B cell (primary cell): Measurements from ENCODE around the gene CDH13. TPM values are rescaled to one million over a fixed set of nuclear protein-coding genes. Genes with fewer than 3 reads are reported as not detected.

Experiments used
- ATAC-seq: fragments of 200-7000 bp; cut with Tn5 transposase; one replicate; pipeline ENCODE4 v1.10.0; 2021; ENCODE audit warnings: low read depth, mild to moderate bottlenecking, moderate number of reproducible peaks, moderate library complexity
- CTCF ChIA-PET: fragments of 350-600 bp; sonication (Branson Sonifier 250); formaldehyde crosslinking; loops from one replicate; lab custom pipeline; 2021; ENCODE audit warnings: antibody characterized with exemption, inconsistent platforms; lab: Charles Lee
- POLR2A ChIA-PET: fragments of 350-600 bp; sonication (Branson Sonifier 250); formaldehyde crosslinking; loops from one replicate; lab custom pipeline; 2021; ENCODE audit warnings: antibody characterized with exemption; lab: Charles Lee
- DNase-seq: peaks from one replicate; pipeline ENCODE4 v3.0.0; 2013
- H2AFZ ChIP-seq: 2 replicates; pipeline ENCODE4 v1.6.1; 2012; ENCODE audit warnings: mild to moderate bottlenecking, low read depth, low read length; ENCODE audit not compliant: insufficient read depth, poor library complexity, severe bottlenecking
- H3K27ac ChIP-seq, 2 donors: 1 replicate in 1 of 2; 2 replicates in 1 of 2; pipeline ENCODE4 v1.5.1; 2012 to 2013; ENCODE audit warnings: low read length in 2 of 2, mild to moderate bottlenecking in 2 of 2, moderate library complexity in 1 of 2
- H3K27me3 ChIP-seq, 4 experiments: fragments of 200-600 bp in 1 of 4; sonication (generic) in 1 of 4; replicated peaks in 1 of 4; 1 replicate in 2 of 4; 2 replicates in 2 of 4; pipeline versions ENCODE4 v1.6.1 to v1.7.0; 2013 to 2016; ENCODE audit warnings: low read length in 3 of 4, mild to moderate bottlenecking in 2 of 4, mixed read lengths in 1 of 4, moderate library complexity in 1 of 4; ENCODE audit not compliant: insufficient read depth in 4 of 4, control insufficient read depth in 3 of 4; ENCODE audit errors: control extremely low read depth in 1 of 4
- H3K36me3 ChIP-seq, 2 experiments: replicated peaks in 1 of 2; 1 replicate in 1 of 2; 2 replicates in 1 of 2; pipeline versions ENCODE4 v1.6.1 to v1.7.1; 2013; ENCODE audit warnings: low read length in 1 of 2; ENCODE audit not compliant: insufficient read depth in 2 of 2, control insufficient read depth in 1 of 2; ENCODE audit errors: control extremely low read depth in 1 of 2, extremely low read depth in 1 of 2
- H3K4me1 ChIP-seq, 2 donors: fragments of 200-600 bp in 1 of 2; sonication (generic) in 1 of 2; 1 replicate in 1 of 2; 2 replicates in 1 of 2; pipeline versions ENCODE4 v1.5.1 to v1.6.1; 2013 to 2017; ENCODE audit warnings: low read length in 2 of 2; ENCODE audit not compliant: control insufficient read depth in 2 of 2, insufficient read depth in 2 of 2
- H3K4me2 ChIP-seq: replicated peaks from 2 replicates; pipeline ENCODE3; 2012; ENCODE audit warnings: mild to moderate bottlenecking, low read depth, low read length; ENCODE audit not compliant: poor library complexity, severe bottlenecking
- H3K4me3 ChIP-seq, 5 experiments: fragments of 200-600 bp in 1 of 5; sonication (generic) in 1 of 5; 1 replicate in 3 of 5; 2 replicates in 2 of 5; pipeline versions ENCODE4 v1.5.1 to v1.7.0; 2011 to 2016; ENCODE audit warnings: low read length in 4 of 5, mild to moderate bottlenecking in 4 of 5, low read depth in 2 of 5, control low read depth in 1 of 5, moderate library complexity in 1 of 5; ENCODE audit not compliant: insufficient read depth in 1 of 5; ENCODE audit errors: control extremely low read depth in 1 of 5, extremely low read depth in 1 of 5
- H3K79me2 ChIP-seq: fragments of 200-600 bp; sonication (generic); one replicate; pipeline ENCODE4 v1.6.0; 2016; ENCODE audit warnings: low read length; ENCODE audit not compliant: control insufficient read depth, insufficient read depth
- H3K9ac ChIP-seq: fragments of 200-600 bp; sonication (generic); 2 replicates; pipeline ENCODE4 v1.6.1; 2017; ENCODE audit warnings: mild to moderate bottlenecking, low read length, moderate library complexity
- H3K9me3 ChIP-seq, 3 donors: one replicate each; pipeline versions ENCODE4 v1.6.1 to v1.7.1; 2013; ENCODE audit warnings: low read length in 2 of 3; ENCODE audit not compliant: control insufficient read depth in 2 of 3, insufficient read depth in 1 of 3; ENCODE audit errors: control extremely low read depth in 1 of 3
- H4K20me1 ChIP-seq: 2 replicates; pipeline ENCODE4 v1.6.0; 2012; ENCODE audit warnings: mild to moderate bottlenecking, low read length; ENCODE audit not compliant: insufficient read depth, control insufficient read depth, poor library complexity, severe bottlenecking
- H3K27ac Mint-ChIP-seq: one replicate; pipeline ENCODE4 v1.8.0; 2021; ENCODE audit warnings: mixed read lengths
- H3K27me3 Mint-ChIP-seq: one replicate; pipeline ENCODE4 v1.8.0; 2021; ENCODE audit warnings: mixed read lengths
- H3K4me1 Mint-ChIP-seq: one replicate; pipeline ENCODE4 v1.8.0; 2021; ENCODE audit warnings: mixed read lengths
- H3K4me3 Mint-ChIP-seq: one replicate; pipeline ENCODE4 v1.8.0; 2021; ENCODE audit warnings: mixed read lengths
- H3K9me3 Mint-ChIP-seq: one replicate; pipeline ENCODE4 v1.8.0; 2022; ENCODE audit warnings: mixed read lengths; ENCODE audit not compliant: insufficient read depth
- EZH2 ChIP-seq: IDR thresholded peaks from 2 replicates; pipeline ENCODE4 v1.6.1; 2012; ENCODE audit warnings: borderline replicate concordance, low read depth, mild to moderate bottlenecking, moderate library complexity, low read length; ENCODE audit not compliant: insufficient read depth, poor library complexity, severe bottlenecking
- WGBS: methylation state at CpG from one replicate; pipeline ENCODE4 v1.1.5; 2013; ENCODE audit warnings: missing lambda C conversion rate; ENCODE audit not compliant: insufficient coverage; 5-methylcytosine and 5-hydroxymethylcytosine counted together
- intact Hi-C: fragments of 100-400 bp; cut with micrococcal nuclease; formaldehyde crosslinking; loops from one replicate; pipeline ENCODE4 v1.10.0; 2022
- polyA plus RNA-seq: library from polyadenylated mRNA; depleted of rRNA; stranded (reverse); fragments of >200 nt; gene quantifications from 2 replicates; pipeline ENCODE4 v1.2.3, GENCODE V29; 2012
- total RNA-seq, 2 donors: library from RNA; stranded (reverse); fragments of 120-200 nt in 1 of 2; gene quantifications; 1 replicate in 1 of 2; 2 replicates in 1 of 2; pipeline versions ENCODE4 v1.2.3 to v1.2.4, GENCODE V29; 2013 to 2022
- TF ChIP-seq, protein P1 (sequence below): fragments of 200-600 bp; IDR thresholded peaks from one replicate; pipeline ENCODE4 v1.8.0; 2022; ENCODE audit warnings: antibody characterized with exemption, mild to moderate bottlenecking

Gene CDH13
- total and polyA plus RNA-seq, 2 donors (not counting 1 experiment from before 2014, with no cell fraction given), result not detected

DNA sequence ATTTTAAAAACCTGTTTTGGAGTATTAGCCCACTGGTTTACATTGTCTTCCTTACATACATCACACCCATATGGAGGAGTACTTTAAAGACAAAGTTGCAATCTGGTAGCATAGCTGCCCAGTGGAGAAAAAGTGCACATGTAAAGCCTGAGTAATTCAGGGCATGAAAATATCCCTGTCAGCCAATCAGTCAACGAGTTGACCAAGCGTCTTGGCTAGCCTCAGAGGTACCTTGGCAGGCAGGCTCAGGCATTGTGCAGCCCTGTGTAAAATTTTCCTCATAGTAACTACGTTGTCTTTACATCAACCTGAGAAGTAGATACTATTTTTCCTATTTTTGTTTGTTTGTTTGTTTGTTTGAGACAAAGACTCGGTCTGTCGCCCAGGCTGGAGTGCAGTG lies 339.0 kb downstream of the CDH13 start:
- no peak overlapping the region for H3K4me2 ChIP-seq
- H3K36me3 ChIP-seq, result no peaks in the 10 kb centered on the region
- H2AFZ ChIP-seq, result no peak overlapping the region
- DNase-seq (no peak), ATAC-seq (no peak)
- no peak for TF ChIP-seq EZH2
- TF ChIP-seq, protein P1, sequence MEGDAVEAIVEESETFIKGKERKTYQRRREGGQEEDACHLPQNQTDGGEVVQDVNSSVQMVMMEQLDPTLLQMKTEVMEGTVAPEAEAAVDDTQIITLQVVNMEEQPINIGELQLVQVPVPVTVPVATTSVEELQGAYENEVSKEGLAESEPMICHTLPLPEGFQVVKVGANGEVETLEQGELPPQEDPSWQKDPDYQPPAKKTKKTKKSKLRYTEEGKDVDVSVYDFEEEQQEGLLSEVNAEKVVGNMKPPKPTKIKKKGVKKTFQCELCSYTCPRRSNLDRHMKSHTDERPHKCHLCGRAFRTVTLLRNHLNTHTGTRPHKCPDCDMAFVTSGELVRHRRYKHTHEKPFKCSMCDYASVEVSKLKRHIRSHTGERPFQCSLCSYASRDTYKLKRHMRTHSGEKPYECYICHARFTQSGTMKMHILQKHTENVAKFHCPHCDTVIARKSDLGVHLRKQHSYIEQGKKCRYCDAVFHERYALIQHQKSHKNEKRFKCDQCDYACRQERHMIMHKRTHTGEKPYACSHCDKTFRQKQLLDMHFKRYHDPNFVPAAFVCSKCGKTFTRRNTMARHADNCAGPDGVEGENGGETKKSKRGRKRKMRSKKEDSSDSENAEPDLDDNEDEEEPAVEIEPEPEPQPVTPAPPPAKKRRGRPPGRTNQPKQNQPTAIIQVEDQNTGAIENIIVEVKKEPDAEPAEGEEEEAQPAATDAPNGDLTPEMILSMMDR, result no peak
- H3K4me1 Mint-ChIP-seq, result no peaks in the 10 kb centered on the region
- H4K20me1 ChIP-seq, result no peaks in the 10 kb centered on the region
- CTCF ChIA-PET, result no interaction called here
- intact Hi-C loops, result no loop called here
- no peaks in the 10 kb centered on the region for H3K9me3 Mint-ChIP-seq
- H3K27me3 Mint-ChIP-seq, result no peaks in the 10 kb centered on the region
- no peak overlapping the region for H3K9ac ChIP-seq
- H3K9me3 ChIP-seq, result peaks cover 0 to 2% (median 0%) of the 10 kb centered on the region in 3 donors
- H3K4me1 ChIP-seq, result no peaks in the 10 kb centered on the region
- H3K27me3 ChIP-seq, result no peaks in the 10 kb centered on the region
- no peaks in the 10 kb centered on the region for H3K79me2 ChIP-seq
- no peak overlapping the region for H3K4me3 ChIP-seq
- POLR2A ChIA-PET, result no interaction called here
- H3K4me3 Mint-ChIP-seq, result no peak overlapping the region
- no peak overlapping the region for H3K27ac Mint-ChIP-seq
- no peak overlapping the region for H3K27ac ChIP-seq
- 88% methylated on average over 3 of the region's 5 CpGs for WGBS

- Mint-ChIP-seq H3K4me3 (no peak overlapping the region), H3K4me1 (no peaks in the 10 kb centered on the region), H3K27me3 (no peaks in the 10 kb centered on the region), H3K27ac (no peak overlapping the region), H3K9me3 (no peaks in the 10 kb centered on the region)
- TF ChIP-seq EZH2, result no peak
- TF ChIP-seq, protein P1, result no peak
- ATAC-seq, result no peak
- intact Hi-C loops, result no loop called here
- H3K36me3 ChIP-seq, result no peaks in the 10 kb centered on the region
- WGBS, result 68% methylated on average over 4 of the region's 7 CpGs
- H3K9me3 ChIP-seq, result no peaks in the 10 kb centered on the region
- no peaks in the 10 kb centered on the region for H3K27me3 ChIP-seq
- no peaks in the 10 kb centered on the region for H4K20me1 ChIP-seq
- no peak for DNase-seq
- H2AFZ ChIP-seq, result no peak overlapping the region
- H3K4me2 ChIP-seq, result no peak overlapping the region
- ChIA-PET POLR2A (no interaction called here), CTCF (no interaction called here)
- H3K4me3 ChIP-seq, result no peak overlapping the region
- no peaks in the 10 kb centered on the region for H3K4me1 ChIP-seq
- H3K79me2 ChIP-seq, result no peaks in the 10 kb centered on the region
- H3K9ac ChIP-seq, result no peak overlapping the region
- no peak overlapping the region for H3K27ac ChIP-seq
Measured at GRCh38 chr16:82967424-82967823, 340.7 kb downstream of the CDH13 start.
